ENCODE measurements around the gene CLSTN2.
"Not testable (repeated sequence)": the region's sequence is repeated elsewhere in the genome, so short reads cannot be mapped to it uniquely, and the experiment has no call there.

CLSTN2 gene

GRCh38 chr3:140395134-140396075 lies 460.4 kb downstream of the CLSTN2 start:
- DNase-seq = no peak

- no peak for DNase-seq
Measured at GRCh38 chr3:140396110-140396509, 461.1 kb downstream of the CLSTN2 start.

GRCh38 chr3:140397847-140398246 lies 462.9 kb downstream of the CLSTN2 start:
- no peak for DNase-seq

- no peak for DNase-seq
Measured at GRCh38 chr3:140398387-140398786, 463.4 kb downstream of the CLSTN2 start.

- no peak for DNase-seq
Measured at GRCh38 chr3:140399871-140400270, 464.9 kb downstream of the CLSTN2 start.

GRCh38 chr3:140403079-140403478 lies 468.1 kb downstream of the CLSTN2 start:
- DNase-seq = no peak

- no peak for DNase-seq
Measured at GRCh38 chr3:140403608-140404007, 468.6 kb downstream of the CLSTN2 start.

- DNase-seq = no peak
Measured at GRCh38 chr3:140406655-140407054, 471.7 kb downstream of the CLSTN2 start.

GRCh38 chr3:140408252-140408651 lies 473.3 kb downstream of the CLSTN2 start:
- DNase-seq = no peak

- DNase-seq = no peak
Measured at GRCh38 chr3:140416666-140417065, 481.7 kb downstream of the CLSTN2 start.

GRCh38 chr3:140420621-140421357 lies 485.8 kb downstream of the CLSTN2 start:
- DNase-seq = peak; percentile 26

GRCh38 chr3:140421884-140422283 lies 486.9 kb downstream of the CLSTN2 start:
- DNase-seq = no peak

- DNase-seq = no peak
Measured at GRCh38 chr3:140423146-140423545, 488.2 kb downstream of the CLSTN2 start.

- not testable (repeated sequence) for DNase-seq
Measured at GRCh38 chr3:140423574-140423973, 488.6 kb downstream of the CLSTN2 start.

- no peak for DNase-seq
Measured at GRCh38 chr3:140424211-140424610, 489.2 kb downstream of the CLSTN2 start.

GRCh38 chr3:140424726-140425125 lies 489.7 kb downstream of the CLSTN2 start:
- DNase-seq = no peak

GRCh38 chr3:140427786-140428185 lies 492.8 kb downstream of the CLSTN2 start:
- no peak for DNase-seq

GRCh38 chr3:140428380-140428779 lies 493.4 kb downstream of the CLSTN2 start:
- no peak for DNase-seq

- no peak for DNase-seq
Measured at GRCh38 chr3:140429791-140430190, 494.8 kb downstream of the CLSTN2 start.

GRCh38 chr3:140430494-140430893 lies 495.5 kb downstream of the CLSTN2 start:
- DNase-seq = no peak

GRCh38 chr3:140432229-140432669 lies 497.3 kb downstream of the CLSTN2 start:
- DNase-seq = no peak

GRCh38 chr3:140433431-140433830 lies 498.4 kb downstream of the CLSTN2 start:
- no peak for DNase-seq

GRCh38 chr3:140434261-140434905 lies 499.4 kb downstream of the CLSTN2 start:
- DNase-seq = no peak
